GM18502 (cell line): ENCODE measurements around the gene BGLAP.
"Not testable (repeated sequence)": the region's sequence is repeated elsewhere in the genome, so short reads cannot be mapped to it uniquely, and the experiment has no call there.

ENCODE experiments used
- ATAC-seq: cut with Tn5 transposase; IDR thresholded peaks from one replicate; pipeline ENCODE4 v1.9.1; 2021; ENCODE audit warnings: mild to moderate bottlenecking; ENCODE audit not compliant: unreplicated experiment, poor library complexity

The BGLAP gene

DNA sequence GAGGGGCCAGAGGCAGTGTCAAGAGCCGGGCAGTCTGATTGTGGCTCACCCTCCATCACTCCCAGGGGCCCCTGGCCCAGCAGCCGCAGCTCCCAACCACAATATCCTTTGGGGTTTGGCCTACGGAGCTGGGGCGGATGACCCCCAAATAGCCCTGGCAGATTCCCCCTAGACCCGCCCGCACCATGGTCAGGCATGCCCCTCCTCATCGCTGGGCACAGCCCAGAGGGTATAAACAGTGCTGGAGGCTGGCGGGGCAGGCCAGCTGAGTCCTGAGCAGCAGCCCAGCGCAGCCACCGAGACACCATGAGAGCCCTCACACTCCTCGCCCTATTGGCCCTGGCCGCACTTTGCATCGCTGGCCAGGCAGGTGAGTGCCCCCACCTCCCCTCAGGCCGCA is at the start of gene BGLAP:
Gene BGLAP (plus strand): TSS at position 259 of the 400 bp plus-strand sequence. CDS start 48 bp downstream, at position 307.
- no peak for ATAC-seq

GRCh38 chr1:156193208-156193487 is 48.8 kb upstream of the BGLAP start:
- no peak for ATAC-seq

DNA sequence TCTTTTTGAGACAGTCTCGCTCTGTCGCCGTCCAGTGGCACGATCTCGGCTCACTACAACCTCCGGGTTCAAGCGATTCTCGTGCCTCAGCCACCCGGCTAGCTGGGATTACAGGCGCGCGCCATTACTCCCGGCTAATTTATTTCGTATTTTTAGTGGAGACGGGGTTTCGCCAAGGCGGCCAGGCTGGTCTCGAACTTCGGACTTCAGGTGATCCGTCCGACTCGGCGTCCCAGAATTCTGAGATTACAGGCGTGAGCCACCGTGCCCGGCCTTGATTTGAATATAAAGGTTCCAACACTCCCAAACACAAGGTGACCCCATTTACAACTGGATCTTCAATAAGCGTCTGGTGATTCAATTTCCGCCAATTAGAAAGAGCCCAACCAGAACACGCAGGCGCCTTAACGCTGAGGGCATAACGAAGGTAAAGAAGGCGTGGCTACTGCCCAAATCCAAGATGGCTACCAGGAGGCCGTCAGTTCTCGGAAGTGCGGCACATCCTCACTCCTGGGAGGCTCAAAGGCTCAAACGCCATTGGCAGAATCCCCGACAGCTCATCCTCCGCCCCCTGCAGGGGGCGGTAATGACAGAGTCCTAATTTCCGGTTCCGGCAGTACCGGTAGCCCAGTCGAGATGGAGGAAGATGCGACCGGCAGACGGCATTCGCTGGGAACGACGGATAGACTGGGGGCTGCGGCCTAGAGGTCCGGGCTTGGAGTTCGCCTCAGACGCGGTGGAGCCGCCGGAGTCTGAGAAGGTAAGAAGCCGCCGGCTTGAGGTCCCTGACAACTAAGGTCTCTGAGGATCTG is 48.3 kb upstream of the BGLAP start, which contains the start of gene SLC25A44:
Gene SLC25A44 (plus strand): TSS at position 617 of the 812 bp plus-strand sequence. CDS start 5,744 bp downstream, outside the sequence.
- ATAC-seq = peak; percentile 93

GRCh38 chr1:156194300-156194652 is 47.7 kb upstream of the BGLAP start:
- peak; percentile 14 for ATAC-seq

DNA sequence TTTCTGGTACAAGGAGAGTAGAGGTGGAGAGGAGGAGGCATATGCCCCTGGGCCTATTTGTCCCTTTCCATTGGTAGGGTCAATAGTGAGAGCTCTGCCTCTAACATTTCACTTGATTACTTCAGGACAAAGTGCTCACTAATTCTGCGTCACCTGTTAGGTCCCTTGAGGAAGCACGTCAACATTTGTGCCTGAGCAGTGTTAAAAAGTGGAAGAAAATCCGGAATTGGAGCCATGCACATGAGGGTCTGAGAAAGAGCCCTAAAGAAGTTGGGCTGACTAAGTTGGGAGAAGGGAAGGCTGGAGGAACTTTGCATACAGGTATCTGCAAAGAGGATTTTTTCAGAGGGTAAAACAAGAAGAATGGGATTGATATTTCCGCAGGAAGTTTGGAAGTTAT is 46.1 kb upstream of the BGLAP start:
- no peak for ATAC-seq

- no peak for ATAC-seq
These were observed 45.5 kb upstream of the BGLAP start for GRCh38 chr1:156196445-156196844.

GRCh38 chr1:156198831-156199349 is 43.1 kb upstream of the BGLAP start:
- ATAC-seq = no peak

GRCh38 chr1:156200044-156200443 is 41.9 kb upstream of the BGLAP start:
- no peak for ATAC-seq

DNA sequence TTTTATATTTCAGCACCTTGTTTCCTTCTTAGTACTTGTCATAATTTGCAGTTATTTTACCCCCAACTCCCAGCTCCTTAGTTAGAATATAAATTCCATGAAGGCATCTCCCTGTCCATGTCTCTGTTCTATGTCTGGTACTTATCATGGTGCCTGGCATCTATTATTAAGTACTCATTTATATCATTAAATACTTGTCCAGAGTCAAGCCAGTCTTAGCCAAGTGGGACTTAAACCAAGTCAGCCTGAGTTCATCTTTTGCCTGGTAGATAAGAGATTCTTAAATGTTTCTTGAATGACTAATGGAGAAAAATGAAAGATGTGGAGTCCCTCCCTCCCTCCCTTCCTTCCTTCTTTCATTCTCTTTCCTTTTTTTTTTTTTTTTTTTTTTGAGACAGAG is 38.7 kb upstream of the BGLAP start:
- no peak for ATAC-seq

DNA sequence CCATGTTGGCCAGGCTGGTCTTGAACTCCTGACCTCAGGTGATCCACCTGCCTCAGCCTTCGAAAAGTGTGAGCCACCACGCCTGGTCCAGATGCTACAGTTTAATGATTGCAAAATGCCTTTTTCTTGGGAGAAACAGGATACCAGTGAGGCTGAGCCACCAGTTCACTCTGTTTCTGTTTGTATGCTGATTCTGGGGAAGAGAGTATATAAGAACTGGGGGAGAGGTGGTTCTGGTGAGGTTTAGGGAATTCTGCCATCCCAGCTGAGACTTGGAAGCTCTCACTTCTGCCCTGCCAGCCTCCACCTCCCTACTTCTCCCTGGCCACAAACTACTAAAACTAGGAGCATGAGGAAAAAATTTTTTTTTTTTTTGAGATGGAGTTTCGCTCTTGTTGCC is 37.3 kb upstream of the BGLAP start:
- no peak for ATAC-seq

GRCh38 chr1:156211243-156211642 is 30.7 kb upstream of the BGLAP start:
- ATAC-seq = no peak

- no peak for ATAC-seq
These were observed 29.9 kb upstream of the BGLAP start for GRCh38 chr1:156212130-156212529.

DNA sequence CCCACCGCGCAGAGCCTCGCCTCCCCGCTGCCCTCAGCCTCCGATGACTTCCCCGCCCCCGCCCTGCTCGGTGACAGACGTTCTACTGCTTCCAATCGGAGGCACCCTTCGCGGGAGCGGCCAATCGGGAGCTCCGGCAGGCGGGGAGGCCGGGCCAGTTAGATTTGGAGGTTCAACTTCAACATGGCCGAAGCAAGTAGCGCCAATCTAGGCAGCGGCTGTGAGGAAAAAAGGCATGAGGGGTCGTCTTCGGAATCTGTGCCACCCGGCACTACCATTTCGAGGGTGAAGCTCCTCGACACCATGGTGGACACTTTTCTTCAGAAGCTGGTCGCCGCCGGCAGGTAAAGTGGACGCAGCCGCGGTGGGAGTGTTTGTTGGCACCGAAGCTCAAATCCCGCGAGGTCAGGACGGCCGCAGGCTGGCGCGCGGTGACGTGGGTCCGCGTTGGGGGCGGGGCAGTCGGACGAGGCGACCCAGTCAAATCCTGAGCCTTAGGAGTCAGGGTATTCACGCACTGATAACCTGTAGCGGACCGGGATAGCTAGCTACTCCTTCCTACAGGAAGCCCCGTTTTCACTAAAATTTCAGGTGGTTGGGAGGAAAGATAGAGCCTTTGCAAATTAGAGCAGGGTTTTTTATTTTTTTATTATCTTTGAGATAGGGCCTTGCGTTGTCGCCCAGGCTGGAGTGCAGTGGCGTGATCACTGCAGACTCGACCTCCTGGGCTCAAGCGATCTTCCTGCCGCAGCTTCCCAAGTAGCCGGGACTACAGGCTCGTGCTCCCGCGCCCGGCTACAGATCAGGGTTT is 28.9 kb upstream of the BGLAP start, which contains the start of gene PMF1:
Gene PMF1 (plus strand): TSS at position 175 of the 811 bp plus-strand sequence. CDS start 9 bp downstream, at position 184.
- ATAC-seq = peak; percentile 86

DNA sequence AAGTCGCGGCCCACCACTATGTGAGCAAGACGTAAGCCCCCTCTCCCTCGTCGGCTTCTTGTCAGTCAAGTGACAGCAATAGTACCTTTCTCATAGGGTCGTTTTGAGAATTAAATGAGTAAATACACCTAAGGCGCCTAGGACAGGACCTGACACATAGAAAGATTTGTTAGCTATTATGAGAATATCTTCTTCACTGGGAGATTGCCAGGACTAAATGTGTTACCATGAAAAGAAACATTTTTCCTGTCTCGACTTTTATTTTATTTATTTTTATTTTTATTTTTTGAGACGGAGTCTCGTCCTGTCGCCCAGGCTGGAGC is 28.4 kb upstream of the BGLAP start:
- ATAC-seq = no peak

GRCh38 chr1:156214024-156214748 is 27.8 kb upstream of the BGLAP start:
- no peak for ATAC-seq

DNA sequence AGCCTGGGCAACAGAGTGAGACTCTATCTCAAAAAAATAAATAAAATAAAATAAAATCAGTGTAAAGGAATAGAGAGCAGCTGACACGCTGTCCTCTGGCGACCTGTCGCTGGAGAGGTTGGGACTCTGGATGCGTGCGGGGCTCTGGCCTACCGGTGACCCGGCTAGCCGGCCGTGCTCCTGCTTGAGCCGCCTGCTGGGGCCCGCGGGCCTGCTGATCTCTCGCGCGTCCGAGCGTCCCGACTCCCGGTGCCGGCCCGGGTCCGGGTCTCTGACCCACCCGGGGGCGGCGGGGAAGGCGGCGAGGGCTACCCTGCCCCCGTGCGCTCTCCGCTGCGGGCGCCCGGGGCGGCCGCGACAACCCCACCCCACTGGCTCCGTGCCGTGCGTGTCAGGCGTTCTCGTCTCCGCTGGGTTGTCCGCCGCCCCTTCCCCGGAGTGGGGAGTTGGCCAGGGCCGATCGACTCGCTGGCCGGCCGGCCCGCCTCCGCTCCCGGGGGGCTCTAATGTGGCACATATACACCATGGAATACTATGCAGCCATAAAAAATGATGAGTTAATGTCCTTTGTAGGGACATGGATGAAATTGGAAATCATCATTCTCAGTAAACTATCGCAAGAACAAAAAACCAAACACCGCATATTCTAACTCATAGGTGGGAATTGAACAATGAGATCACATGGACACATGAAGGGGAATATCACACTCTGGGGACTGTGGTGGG is 25.5 kb upstream of the BGLAP start:
- ATAC-seq = not testable (repeated sequence)

DNA sequence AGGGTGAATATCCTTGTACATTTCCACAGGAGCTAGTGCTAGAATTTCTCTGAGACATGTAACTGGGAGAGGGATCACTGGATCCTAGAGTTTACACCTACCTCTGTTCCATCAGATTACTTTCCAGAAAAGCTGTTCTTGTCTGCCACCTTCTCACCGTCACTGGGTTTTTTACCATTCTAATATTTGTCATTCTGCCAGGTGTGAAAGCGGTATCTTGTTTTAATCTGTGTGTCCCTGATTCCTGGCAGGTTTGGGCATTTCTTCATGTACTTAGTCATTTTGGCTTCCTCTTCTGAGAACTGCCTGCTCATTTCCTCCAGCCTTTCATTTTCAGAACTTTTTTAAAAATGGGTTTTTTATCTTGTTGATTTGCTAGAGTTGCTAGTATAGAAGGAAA is 24.1 kb upstream of the BGLAP start:
- ATAC-seq = no peak

GRCh38 chr1:156220226-156220625 is 21.8 kb upstream of the BGLAP start:
- no peak for ATAC-seq

- no peak for ATAC-seq
These were observed 19.8 kb upstream of the BGLAP start for GRCh38 chr1:156221986-156222692.

DNA sequence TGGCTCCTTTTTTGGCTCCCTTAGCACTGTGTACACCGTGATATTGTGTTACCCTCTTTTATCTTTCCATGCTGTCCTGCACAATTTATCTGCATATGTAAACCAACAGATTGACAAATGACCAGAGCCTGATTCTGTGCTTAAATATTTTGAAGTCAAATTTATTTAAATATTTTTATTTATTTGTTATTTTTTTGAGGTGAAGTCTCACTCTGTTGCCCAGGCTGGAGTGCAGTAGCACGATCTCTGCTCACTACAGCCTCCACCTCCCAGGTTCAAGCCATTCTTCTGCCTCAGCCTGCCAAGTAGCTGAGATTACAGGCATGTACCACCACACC is 16.3 kb upstream of the BGLAP start:
- ATAC-seq = no peak
